EH (cell line): ENCODE data around the gene PIEZO2.
"Not testable (repeated sequence)": the region's sequence is repeated elsewhere in the genome, so short reads cannot be mapped to it uniquely, and the experiment has no call there.

ENCODE experiments used
- DNase-seq: peaks from one replicate; pipeline ENCODE4 v3.0.0-alpha.2; 2015; ENCODE audit warnings: low read depth

The PIEZO2 gene

GRCh38 chr18:10971717-10972116 is 177.7 kb downstream of the PIEZO2 start:
- DNase-seq, result no peak

DNA sequence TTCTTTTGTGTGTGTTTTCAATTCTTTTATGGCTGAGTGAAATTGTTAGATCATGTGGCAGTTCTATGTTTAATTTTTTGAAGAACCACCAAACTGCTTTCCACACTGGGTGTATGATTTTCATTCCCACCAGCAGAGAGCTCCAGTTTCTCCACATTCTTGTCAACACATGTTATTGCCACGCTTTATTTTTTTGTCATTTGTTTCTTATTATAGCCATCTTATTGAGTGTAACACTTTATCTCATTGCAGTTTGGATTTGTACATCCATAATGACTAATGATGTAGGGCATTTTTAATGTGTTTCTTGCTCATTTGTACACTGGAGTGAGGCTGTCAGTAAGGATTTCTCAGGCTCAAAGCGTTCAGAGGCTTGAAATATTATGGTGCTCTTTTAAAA is 184.2 kb downstream of the PIEZO2 start:
- DNase-seq, result no peak

DNA sequence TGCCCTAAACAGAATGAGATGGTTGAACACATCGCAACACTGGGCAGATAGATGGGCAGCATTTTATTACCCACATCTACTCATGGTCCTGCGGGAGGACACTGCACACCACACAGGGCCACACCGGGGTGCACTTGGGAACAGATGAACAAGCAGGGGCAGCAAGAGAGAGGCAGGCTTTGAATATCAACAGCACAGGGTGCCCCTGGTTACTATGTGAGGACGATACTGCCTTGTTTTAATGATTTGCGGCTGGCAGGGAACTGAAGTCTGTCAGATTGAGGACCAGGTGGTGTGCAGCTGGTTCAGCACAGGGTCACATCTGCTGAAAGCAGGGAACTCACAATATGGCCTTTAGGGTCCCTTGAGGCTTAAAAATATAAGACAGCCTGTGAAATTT is 195.7 kb downstream of the PIEZO2 start:
- no peak for DNase-seq

DNA sequence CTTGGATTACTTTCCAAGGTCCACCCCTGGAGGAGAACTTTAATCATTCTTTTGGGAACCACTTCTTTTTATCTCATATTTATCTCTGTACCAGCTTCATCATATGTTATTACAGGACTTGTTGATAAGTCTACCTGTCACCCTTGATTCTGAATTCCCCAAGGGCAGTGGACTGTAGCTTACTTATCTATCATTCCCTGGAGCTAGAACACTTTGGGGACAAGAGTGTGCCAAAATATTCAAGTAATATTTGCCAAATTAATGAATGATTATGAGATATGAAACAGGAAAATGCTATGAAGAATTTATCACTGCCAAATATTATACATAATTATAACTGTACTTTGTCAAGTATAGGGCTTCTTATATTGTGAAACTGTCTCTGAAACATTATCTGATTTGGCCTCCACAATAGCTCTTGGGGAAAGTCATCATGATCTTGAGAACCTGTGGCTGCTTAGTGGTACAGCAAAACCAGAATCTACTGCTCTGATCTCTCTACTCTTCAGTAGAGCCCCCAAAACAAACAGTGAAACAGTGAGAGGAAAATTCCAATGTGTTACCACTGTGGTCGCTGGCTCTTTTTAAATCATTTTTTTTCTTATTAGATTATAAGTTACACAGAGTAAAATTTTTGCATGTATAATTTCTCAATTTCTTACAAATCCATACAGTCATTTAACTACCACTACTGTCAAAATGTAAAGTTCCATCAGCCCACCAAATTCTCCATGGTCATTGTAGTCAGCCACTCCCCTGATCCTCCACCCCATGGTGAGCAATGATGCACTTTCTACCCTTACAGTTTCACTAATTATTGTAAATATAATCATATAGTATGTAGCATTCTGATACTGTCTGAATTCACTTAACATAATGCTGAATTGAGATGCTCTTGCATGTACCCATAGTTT is 197.5 kb downstream of the PIEZO2 start:
- no peak for DNase-seq

GRCh38 chr18:10950876-10951630 is 198.3 kb downstream of the PIEZO2 start:
- DNase-seq, result no peak

DNA sequence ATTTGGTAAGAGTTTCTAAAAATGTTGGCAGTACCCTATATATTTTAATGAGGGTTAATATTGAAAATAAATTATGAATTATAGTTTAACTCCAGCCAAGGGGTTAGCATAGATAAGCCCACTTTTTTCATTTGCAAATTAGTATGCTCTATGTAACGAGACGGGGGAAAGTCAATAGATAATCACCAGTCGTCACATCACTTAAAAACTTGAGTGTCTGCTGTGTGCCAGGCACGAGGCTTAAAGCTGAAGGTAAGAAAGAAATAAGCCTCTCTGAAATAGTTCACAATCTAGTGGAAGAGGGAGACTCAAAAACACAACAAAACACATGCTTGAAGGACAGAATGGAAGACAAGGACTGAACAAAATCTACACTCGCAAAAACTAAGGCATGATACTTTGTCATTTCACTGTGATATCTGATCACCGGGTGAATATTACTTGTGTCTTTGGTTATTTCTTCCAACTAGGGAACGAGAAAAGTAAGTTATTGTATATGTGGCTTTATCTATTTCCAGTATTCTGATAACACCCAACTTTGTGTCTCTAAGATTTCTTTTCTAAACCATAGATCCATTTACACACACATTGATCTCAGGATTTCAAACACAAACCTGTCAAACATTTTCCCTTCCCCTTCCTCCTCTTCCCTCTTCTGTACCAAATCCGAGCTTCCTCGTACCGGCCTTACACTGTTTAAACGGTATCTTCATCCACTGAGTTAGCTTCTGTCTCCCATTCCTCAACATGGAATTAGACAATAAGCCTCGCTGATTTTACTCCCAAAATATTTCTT is 199.1 kb downstream of the PIEZO2 start:
- no peak for DNase-seq

GRCh38 chr18:10949655-10950054 is 199.7 kb downstream of the PIEZO2 start:
- DNase-seq, result no peak

DNA sequence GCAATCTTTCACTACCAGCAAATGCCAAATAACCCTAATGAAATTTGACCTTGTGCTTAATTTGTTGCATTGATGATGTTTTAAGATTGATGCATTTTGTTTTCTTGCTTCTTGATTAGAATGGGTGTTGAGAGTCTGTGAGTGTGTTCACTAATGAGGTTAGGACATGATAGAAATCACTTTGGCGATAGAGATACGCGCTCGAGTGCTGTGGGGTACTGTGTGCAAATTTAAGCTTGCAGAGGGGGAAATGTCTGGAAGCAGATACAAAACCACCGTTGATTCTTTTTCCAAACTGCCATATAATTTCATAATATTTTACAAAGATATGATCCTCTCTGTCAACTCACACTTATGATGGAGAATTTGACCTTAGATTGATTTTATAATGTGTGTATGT is 200.9 kb downstream of the PIEZO2 start:
- no peak for DNase-seq

DNA sequence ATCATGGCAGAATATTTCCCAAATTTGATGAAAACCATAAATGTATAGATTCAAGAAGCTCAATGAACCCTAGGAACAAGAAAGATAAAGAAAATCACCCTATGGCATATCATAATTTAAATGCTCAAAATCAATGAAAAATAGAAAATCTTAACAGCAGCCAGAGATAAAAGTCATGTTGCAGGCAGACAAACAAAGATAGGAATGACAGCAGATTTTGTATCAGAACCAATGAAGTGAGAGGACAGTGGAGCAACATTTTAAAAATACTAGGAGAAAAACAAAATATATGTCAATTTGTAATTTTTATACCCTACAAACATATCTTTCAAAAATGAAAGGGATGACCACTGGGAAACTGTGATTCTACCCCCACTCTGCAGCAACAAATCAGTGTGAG is 203.3 kb downstream of the PIEZO2 start:
- no peak for DNase-seq

DNA sequence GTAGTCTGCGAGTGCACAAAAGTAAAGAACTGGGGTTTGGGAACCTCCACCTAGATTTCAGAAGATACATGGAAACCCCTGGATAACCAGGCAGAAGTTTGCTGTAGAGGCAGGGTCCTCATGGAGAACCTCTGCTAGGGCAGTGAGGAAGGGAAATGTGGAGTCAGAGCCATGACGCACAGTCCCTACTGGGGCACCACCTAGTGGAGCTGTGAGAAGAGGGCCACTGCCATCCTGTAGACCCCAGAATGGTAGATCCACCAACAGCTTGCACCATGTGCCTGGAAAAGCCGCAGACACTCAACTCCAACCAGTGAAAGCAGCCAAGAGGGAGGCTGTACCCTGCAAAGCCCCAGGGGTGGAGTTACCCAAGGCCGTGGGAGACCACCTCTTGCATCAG is 206.4 kb downstream of the PIEZO2 start:
- no peak for DNase-seq

GRCh38 chr18:10939822-10940221 is 209.5 kb downstream of the PIEZO2 start:
- no peak for DNase-seq

- DNase-seq, result no peak
Observed at GRCh38 chr18:10937743-10938640, 211.4 kb downstream of the PIEZO2 start.

DNA sequence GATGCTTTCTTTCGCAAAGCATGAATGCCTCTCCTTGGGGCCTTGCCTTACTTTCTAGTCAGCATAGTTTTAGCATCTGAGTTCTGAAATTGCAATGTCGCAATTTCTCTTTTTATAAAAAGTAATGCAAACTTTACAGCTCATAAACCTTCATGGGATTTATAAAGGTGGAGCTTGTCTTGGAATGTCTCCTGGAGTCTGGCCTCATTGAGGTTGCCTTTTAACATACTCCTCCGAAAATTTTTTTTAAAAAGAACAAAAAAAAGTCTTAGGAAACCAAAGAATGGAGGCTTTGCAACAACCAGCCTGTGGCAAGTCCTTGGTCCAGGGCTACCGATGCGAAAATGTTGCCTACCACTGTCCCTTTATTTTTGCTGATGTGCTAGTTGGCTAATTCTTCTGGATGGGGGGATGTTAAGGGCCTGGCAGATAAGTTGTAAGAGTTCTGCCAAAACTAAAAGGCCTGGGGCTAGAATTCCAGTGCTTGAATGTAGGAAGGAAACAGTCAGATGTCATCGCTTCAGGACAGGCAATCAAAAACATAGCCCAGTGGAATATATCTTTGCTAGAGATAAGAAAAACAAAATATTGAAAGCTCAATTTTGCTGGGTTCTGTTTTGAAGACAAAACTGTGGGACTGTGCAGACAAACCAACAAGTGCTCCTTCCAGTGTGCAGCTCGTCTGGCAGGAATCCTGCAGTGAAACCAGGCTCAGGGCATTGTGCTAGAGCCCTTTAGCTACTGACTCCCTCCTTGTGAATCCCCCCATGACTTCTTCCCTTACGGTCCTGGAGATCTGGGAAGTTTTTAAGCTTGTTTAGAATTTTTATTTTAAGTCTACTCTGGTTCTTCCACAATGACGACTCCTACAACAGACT is 213.0 kb downstream of the PIEZO2 start:
- DNase-seq, result peak; percentile 54

DNA sequence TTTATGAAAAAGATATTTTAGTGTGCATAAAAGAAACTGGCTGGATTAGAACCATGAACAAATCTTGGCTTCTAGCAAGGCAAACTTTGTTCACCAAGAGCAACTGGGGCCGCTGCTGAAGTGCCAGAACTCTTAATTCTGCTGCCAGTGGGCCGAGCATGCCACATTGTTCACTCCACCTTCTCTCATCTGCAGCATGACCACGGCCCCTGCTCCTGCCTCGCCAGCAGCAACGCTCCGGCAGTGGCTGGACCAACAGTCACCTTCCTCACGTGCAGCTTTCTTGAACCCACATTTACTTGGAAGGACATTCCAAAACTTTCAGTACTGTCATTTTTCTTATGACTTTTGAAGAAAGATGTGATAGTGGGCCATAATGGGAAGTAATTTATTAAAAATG is 213.8 kb downstream of the PIEZO2 start:
- no peak for DNase-seq

- not testable (repeated sequence) for DNase-seq
Observed at GRCh38 chr18:10933648-10934047, 215.7 kb downstream of the PIEZO2 start.

DNA sequence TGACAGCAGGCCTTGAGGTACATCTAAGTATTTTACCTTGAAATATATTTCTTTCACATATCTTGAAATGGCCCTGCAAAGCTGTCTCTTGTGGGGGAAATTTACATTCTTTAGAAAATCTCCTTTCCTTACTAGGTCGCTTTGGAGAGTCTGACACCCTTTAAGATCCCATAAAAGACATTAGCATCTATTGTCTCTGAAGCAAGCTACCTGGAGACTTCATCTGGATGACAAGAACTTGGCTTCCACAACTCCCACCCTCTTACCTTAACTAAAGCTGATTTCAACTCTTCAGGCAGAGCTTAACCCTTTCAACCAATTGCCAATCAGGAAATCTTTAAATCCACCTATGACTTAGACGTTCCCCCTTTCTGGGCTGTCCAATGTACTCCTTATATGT is 219.3 kb downstream of the PIEZO2 start:
- DNase-seq, result no peak

- peak; percentile 13 for DNase-seq
Observed at GRCh38 chr18:10928772-10929373, 220.5 kb downstream of the PIEZO2 start.

DNA sequence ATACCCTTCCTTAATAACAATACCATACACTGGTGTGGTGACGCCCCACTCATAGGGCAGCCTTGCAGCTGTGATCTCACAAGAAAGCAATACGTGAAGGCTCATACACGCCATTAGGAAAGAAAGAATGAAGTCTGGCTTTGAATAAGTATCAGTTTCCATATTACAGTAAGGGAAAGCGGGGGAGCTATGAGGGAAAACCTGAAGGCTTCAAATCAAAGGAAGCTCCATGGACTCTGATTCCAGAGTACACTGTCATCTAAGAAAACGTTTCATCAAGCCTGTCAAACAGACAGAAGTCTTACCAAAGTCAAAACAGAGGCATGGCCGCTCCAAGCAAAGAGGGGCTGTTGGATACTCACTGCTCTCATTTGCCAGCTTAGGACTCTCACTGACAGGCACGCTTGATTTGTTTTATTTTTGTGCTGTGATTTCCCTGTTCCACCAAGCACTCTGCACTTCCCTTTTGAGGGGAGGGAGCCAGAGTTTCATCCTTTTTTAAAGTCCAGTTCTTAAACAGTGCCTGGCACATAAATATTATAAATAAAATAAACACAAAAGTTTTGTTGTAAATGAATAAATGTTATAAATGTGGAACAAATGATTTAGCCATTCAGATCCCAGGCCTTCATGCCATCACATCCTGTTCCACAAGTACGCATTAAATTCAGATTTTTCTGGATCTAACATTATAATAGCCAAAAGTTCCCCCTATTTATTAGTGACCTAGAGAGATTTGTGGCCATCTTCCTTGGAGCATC is 221.2 kb downstream of the PIEZO2 start:
- DNase-seq, result no peak

DNA sequence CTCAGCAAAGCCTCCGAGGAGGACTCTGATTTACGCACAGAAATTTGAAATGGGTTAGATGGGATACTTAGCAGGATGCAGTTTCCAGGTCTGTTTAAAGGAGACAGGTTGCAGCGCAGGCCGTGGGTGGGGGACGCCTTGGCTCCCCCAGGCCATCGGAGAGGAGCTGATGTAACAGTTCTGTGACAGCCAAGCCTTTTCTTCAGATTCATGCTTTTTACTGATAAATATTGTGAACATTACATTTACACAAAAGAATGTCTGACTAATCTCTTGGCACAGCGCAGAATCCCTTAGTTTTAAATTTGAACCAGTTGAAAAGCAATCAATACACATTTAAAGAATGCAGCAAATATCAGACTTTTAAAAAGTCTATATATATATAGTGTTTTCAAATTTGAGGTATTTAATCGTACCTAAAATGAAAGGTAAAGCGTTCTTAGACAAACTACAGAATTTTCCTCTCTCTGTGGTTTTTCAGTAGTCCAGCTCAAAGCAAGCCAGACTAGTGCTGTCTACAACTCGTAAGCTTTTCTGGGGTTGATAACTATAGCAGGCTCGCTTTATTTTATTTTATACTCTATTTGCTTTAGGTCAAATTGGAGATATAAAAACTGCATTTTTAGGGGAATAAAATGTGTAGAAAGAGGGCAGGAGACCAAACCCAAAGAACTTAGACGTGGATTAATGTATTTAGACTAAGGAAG is 221.9 kb downstream of the PIEZO2 start:
- DNase-seq, result peak; percentile 60
